NCI-H187 treated with DMSO at 0.1 percent for 48 hours (cell line): ENCODE results near the gene PGM2.
"Not testable (repeated sequence)": the region's sequence is repeated elsewhere in the genome, so short reads cannot be mapped to it uniquely, and the experiment has no call there.

Source experiments
- DNase-seq: peaks from one replicate; lab custom pipeline; 2025; lab: John Stamatoyannopoulos, UW

The PGM2 gene

DNA sequence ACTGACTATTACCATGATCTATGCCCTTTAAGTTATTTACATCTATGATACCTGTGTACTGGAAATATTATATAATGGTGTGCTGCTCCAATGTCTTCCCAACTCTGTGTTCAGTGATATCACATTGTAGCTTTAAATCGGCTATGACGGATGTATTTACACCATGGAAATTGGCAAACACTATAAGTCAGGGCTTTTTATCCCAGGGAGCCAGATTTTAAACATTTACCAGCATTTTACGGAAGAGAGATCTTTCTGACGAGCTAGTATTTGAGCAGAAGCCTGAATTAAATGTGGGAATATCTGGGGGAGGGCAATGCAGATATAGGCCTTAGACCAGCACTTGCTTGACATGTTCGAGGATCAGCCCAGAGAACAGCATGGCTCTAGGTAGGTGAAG, 7.7 kb upstream of the PGM2 start:
- no peak for DNase-seq

DNA sequence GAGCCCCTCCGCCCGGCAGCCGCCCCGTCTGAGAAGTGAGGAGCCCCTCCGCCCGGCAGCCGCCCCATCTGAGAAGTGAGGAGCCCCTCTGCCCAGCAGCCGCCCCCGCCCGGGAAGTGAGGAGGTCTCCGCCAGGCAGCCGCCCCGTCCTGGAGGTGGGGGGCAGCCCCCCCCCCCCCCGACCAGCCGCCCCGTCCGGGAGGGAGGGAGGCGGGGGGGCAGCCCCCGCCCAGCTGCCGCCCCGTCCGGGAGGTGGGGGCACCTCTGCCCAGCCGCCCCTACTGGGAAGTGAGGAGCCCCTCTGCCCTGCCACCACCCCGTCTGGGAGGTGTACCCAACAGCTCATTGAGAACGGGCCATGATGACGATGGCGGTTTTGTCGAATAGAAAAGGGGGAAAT, 6.0 kb upstream of the PGM2 start:
- DNase-seq = not testable (repeated sequence)

DNA sequence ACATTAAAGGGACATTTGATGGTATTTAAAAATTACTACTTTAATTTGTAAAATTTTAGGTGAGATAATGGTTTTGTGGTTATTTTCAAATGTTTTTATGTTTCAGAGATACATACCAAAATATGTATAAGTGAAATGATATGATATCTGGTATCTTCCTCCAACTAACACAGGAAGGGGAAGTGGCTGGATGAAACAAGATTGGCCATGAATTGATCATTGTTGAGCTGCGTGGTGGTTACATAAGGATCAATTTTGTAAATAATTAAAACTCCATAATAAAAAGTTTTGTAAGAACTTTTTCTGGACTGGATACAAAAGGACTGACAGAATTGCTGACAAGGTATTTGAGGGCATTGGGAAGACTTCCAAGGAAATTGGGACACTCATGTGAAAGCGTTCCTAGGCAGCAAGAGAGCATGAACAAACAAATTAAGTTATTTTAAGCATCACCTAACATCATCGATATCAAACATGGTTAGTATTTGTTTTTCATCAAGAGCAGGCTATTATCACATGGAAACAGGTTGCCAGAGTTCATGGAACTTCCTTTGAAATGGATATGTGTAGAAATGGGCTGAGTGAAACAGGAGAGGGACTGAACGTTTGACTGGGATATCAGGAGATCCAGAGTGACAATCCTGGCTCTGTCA, 4.4 kb upstream of the PGM2 start:
- DNase-seq = peak; percentile 54

- DNase-seq = not testable (repeated sequence)
These were observed 985 bp upstream of the PGM2 start for GRCh38 chr4:37825501-37825900.

- no peak for DNase-seq
These were observed 555 bp upstream of the PGM2 start for GRCh38 chr4:37825968-37826294.

- DNase-seq = no peak
These were observed 672 bp downstream of the PGM2 start for GRCh38 chr4:37827030-37827685.

GRCh38 chr4:37827802-37828321, 1.4 kb downstream of the PGM2 start:
- DNase-seq = no peak

DNA sequence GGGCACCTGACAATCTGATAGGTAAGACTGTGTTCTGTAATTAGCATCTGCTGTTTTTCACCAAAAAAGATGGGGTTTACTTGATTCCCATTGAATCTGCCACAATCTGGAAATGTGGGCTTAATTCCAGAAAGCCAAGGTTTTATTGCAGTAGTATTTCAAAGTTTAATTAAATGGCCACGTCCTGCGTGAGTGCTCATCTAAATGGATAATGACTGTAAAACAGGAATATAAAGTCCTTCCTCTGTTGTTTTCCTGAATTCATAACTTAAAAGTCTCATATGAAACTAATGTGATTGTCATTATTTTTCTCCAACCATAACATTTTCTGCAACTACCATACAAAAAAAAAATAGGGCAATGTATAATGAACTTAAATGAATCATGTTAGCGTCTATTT, 2.4 kb downstream of the PGM2 start:
- no peak for DNase-seq

DNA sequence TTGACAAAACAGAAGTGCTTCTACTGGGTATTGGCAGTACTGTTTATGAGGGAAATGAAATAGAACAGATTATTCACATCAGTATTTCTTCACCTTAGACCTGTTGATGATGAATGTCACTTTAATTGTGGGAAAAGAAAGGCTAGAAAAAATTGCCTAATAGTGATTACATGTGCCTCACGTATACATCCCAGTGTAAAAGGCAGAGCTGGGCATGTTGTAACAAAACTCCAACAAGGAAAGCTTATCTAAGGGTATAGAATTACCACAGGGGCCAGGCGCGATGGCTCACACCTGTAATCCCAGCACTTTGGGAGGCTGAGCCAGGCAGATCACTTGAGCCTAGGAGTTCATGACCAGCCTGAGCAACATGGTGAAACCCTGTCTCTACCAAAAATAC, 4.2 kb downstream of the PGM2 start:
- no peak for DNase-seq

- DNase-seq = no peak
These were observed 8.5 kb downstream of the PGM2 start for GRCh38 chr4:37835031-37835430.

- DNase-seq = no peak
These were observed 9.3 kb downstream of the PGM2 start for GRCh38 chr4:37835806-37836205.

GRCh38 chr4:37836274-37836673, 9.8 kb downstream of the PGM2 start:
- no peak for DNase-seq

DNA sequence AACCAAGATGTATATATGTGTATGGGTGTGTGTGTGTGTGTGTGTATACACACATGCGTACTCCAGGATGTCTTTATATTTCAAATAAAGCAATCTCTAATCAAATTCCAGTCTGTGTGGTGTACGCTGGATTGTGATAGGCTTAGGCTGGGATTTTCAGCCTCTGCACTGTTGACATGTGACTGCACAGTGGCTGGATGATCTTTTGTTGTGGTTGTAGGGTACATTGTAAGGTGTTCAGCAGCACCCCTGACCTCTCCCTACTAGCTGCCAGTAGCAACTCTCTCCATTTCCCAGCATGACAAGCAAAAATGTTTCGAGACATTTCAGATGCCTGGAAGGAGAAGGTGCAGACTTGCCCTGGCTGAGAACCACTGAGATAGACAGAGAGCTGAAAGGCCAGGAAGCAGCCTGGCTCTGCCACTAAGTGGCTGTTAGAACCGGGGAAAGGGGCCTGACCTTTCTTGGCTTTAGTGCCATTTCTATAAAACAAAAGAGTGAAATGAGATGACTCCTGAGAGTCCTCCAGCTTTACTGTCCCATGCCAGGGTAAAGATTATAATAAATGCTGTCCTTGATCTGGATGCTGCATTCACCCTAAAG, 10.5 kb downstream of the PGM2 start:
- DNase-seq = no peak

GRCh38 chr4:37837446-37837845, 11.0 kb downstream of the PGM2 start:
- DNase-seq = no peak

- DNase-seq = no peak
These were observed 12.9 kb downstream of the PGM2 start for GRCh38 chr4:37839426-37839825.

DNA sequence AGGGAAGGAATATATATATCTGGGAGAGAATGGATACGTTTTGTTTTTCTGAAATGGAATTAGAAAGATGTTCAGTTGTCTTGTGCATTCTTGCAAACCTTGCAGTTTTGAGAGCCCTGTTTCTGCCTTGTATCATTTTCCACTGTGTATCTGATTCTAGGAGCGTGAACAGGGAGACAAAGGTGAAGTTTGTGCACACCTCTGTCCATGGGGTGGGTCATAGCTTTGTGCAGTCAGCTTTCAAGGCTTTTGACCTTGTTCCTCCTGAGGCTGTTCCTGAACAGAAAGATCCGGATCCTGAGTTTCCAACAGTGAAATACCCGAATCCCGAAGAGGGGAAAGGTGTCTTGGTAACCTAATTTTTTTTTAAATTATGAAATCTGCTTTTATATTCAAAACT, 17.7 kb downstream of the PGM2 start:
- DNase-seq = no peak

GRCh38 chr4:37845201-37845600, 18.7 kb downstream of the PGM2 start:
- DNase-seq = no peak

GRCh38 chr4:37847311-37847884, 20.9 kb downstream of the PGM2 start:
- DNase-seq = no peak

DNA sequence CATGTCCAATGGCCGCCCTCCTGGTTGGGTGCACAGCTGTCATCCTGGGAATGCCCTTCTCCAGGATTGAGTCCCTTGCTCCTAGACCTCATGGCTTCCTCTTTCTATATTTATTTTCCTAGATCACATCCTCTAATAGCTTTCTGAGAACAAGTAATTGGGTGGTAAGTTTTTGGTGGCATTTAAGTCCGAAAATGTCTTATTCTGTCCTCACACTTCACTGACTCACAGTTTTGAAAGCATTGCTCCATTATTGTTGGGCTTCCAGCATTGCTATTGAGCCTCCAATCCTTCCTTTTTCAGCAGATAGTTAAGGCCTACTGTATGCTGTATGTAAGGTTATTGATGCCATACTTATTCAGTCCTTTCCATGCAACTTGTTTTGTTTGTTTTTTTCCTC, 25.9 kb downstream of the PGM2 start:
- no peak for DNase-seq

- DNase-seq = no peak
These were observed 31.6 kb downstream of the PGM2 start for GRCh38 chr4:37858112-37858511.

DNA sequence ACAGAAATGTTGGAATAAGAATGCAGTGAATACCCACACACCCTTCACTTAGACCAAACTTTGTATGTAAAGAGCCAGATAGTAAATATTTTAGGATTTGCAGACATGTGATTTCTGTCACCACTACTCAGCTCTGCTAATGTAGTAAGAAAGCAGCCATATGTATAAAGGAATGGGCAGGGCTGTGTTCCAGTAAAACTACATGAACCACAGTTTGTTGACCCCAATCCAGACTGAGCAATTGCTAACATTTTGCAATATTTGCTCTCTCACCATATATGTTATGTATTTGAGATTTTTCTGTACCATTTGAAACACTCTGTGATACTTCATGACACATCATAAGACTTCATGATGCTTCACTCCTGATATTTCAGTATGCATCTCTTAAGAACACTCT, 32.4 kb downstream of the PGM2 start:
- no peak for DNase-seq

DNA sequence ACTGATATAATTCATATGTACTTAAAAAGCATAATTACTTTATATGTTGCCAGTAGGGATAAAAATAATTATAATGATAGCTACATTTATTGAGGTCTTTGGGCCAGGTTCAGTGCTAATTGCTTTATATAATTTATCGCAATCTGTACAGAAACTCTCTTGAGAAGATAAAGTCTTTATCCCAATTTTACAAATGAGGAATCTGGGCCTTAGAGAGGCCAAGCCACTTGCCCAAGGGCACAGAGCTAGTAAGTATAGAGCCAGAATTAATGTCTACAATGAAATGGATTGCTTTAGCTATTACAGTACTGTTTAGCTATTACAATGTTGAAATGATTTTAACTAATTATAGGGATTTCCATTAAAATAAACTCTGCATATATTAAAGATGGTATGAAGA, 33.8 kb downstream of the PGM2 start:
- DNase-seq = no peak

DNA sequence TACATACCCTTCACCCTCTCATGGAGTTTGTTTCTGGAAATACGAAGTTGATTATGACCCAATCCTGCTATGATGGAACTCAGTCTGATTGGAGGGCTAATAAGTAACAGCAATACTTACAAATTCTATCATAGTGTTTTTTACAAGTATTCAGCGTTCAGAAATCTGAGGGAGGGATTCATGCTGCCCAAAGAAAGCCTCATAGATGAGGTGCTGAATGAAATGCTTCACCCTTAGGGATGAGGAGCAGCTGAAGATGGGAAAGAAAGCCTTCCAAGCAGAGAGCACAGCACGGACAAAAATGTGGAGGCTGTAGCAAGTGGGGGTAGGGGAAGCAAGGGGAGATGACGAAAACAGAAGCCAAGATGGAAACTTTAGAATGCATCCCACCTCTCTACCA, 36.5 kb downstream of the PGM2 start:
- no peak for DNase-seq
